Astrocyte (in vitro differentiated cells and primary cell): ENCODE measurements around the gene MXRA7.

Source experiments
- CTCF ChIP-seq: IDR thresholded peaks from 2 replicates; pipeline ENCODE4 v1.5.1; 2011; ENCODE audit warnings: low read depth, mild to moderate bottlenecking, inconsistent platforms, low read length, moderate library complexity; ENCODE audit not compliant: insufficient read depth
- EZH2 ChIP-seq: IDR thresholded peaks from 2 replicates; pipeline ENCODE4 v1.6.1; 2012; ENCODE audit warnings: mild to moderate bottlenecking, low read length, inconsistent platforms; ENCODE audit not compliant: insufficient read depth

- TF ChIP-seq CTCF (no peak), EZH2 (no peak)
Measured at GRCh38 chr17:76660656-76661042, 50.1 kb downstream of the MXRA7 start.
